ENCODE measurements around the gene CASQ1. TPM values are rescaled to one million over a fixed set of nuclear protein-coding genes. Genes with fewer than 3 reads are reported as not detected.

Gene CASQ1
- total RNA-seq, 3 donors from 2014 or later (not counting 1 experiment from before 2014, with no cell fraction given), result not detected

GRCh38 chr1:160146107-160146506 lies 44.3 kb upstream of the CASQ1 start:
- H3K4me3 ChIP-seq (ENCODE audit: low read length), result no peak overlapping the region
- H3K27ac ChIP-seq (ENCODE audit: low read length), result no peak overlapping the region
- intact Hi-C loops (cut with micrococcal nuclease), result no loop called here
- no peaks in the 10 kb centered on the region for H3K9me3 ChIP-seq (ENCODE audit: control insufficient read depth, insufficient read depth, low read length)
- peaks cover 12 to 32% of the 10 kb centered on the region in 2 donors for H3K27me3 Mint-ChIP-seq (ENCODE audit: low read depth in 2 of 2)
- ATAC-seq, result no peak
- H3K36me3 Mint-ChIP-seq, result no peaks in the 10 kb centered on the region
- TF ChIP-seq, protein P1, sequence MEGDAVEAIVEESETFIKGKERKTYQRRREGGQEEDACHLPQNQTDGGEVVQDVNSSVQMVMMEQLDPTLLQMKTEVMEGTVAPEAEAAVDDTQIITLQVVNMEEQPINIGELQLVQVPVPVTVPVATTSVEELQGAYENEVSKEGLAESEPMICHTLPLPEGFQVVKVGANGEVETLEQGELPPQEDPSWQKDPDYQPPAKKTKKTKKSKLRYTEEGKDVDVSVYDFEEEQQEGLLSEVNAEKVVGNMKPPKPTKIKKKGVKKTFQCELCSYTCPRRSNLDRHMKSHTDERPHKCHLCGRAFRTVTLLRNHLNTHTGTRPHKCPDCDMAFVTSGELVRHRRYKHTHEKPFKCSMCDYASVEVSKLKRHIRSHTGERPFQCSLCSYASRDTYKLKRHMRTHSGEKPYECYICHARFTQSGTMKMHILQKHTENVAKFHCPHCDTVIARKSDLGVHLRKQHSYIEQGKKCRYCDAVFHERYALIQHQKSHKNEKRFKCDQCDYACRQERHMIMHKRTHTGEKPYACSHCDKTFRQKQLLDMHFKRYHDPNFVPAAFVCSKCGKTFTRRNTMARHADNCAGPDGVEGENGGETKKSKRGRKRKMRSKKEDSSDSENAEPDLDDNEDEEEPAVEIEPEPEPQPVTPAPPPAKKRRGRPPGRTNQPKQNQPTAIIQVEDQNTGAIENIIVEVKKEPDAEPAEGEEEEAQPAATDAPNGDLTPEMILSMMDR (IDR thresholded peaks at IDR 0.05), result no peak
- H3K4me3 Mint-ChIP-seq, result no peak overlapping the region
- H3K9me3 Mint-ChIP-seq, result no peaks in the 10 kb centered on the region
- no peak overlapping the region for H3K27ac Mint-ChIP-seq
- 94% methylated on average over 13 of the region's 14 CpGs for WGBS (ENCODE audit: insufficient coverage)
- no peak for DNase-seq
- no peaks in the 10 kb centered on the region for H3K27me3 ChIP-seq (ENCODE audit: control insufficient read depth, insufficient read depth, low read length)
- no peaks in the 10 kb centered on the region for H3K4me1 ChIP-seq (ENCODE audit: control insufficient read depth, insufficient read depth, low read length)
- H3K36me3 ChIP-seq (ENCODE audit: control insufficient read depth, insufficient read depth, low read length), result no peaks in the 10 kb centered on the region
- no peaks in the 10 kb centered on the region for H3K4me1 Mint-ChIP-seq

- Histone ChIP-seq H3K27ac (ENCODE audit: low read length) (no peak overlapping the region), H3K36me3 (ENCODE audit: control insufficient read depth, insufficient read depth, low read length) (no peaks in the 10 kb centered on the region), H3K4me1 (ENCODE audit: control insufficient read depth, insufficient read depth, low read length) (no peaks in the 10 kb centered on the region), H3K9me3 (ENCODE audit: control insufficient read depth, insufficient read depth, low read length) (no peaks in the 10 kb centered on the region), H3K27me3 (ENCODE audit: control insufficient read depth, insufficient read depth, low read length) (no peaks in the 10 kb centered on the region), H3K4me3 (ENCODE audit: low read length) (no peak overlapping the region)
- H3K4me1 Mint-ChIP-seq, result peaks cover 0 to 7% of the 10 kb centered on the region in 2 donors
- DNase-seq, result no peak
- H3K36me3 Mint-ChIP-seq, result no peaks in the 10 kb centered on the region
- WGBS (ENCODE audit: insufficient coverage), result 85% methylated on average over 3 of the region's 3 CpGs
- H3K27ac Mint-ChIP-seq, result no peak overlapping the region
- H3K9me3 Mint-ChIP-seq, result no peaks in the 10 kb centered on the region
- no peak overlapping the region for H3K4me3 Mint-ChIP-seq
- intact Hi-C loops (cut with micrococcal nuclease), result no loop called here
- no peak for ATAC-seq
- peaks cover 8 to 12% of the 10 kb centered on the region in 2 donors for H3K27me3 Mint-ChIP-seq (ENCODE audit: low read depth in 2 of 2)
- TF ChIP-seq, protein P1 (IDR thresholded peaks at IDR 0.05), result no peak
Measured at GRCh38 chr1:160148121-160148520, 42.3 kb upstream of the CASQ1 start.

GRCh38 chr1:160149233-160149632 lies 41.1 kb upstream of the CASQ1 start:
- H3K9me3 Mint-ChIP-seq, result no peaks in the 10 kb centered on the region
- peaks cover 5 to 8% of the 10 kb centered on the region in 2 donors for H3K27me3 Mint-ChIP-seq (ENCODE audit: low read depth in 2 of 2)
- intact Hi-C loops (cut with micrococcal nuclease), result no loop called here
- Histone ChIP-seq H3K36me3 (ENCODE audit: control insufficient read depth, insufficient read depth, low read length) (no peaks in the 10 kb centered on the region), H3K27ac (ENCODE audit: low read length) (no peak overlapping the region), H3K27me3 (ENCODE audit: control insufficient read depth, insufficient read depth, low read length) (no peaks in the 10 kb centered on the region), H3K4me1 (ENCODE audit: control insufficient read depth, insufficient read depth, low read length) (no peaks in the 10 kb centered on the region), H3K4me3 (ENCODE audit: low read length) (no peak overlapping the region), H3K9me3 (ENCODE audit: control insufficient read depth, insufficient read depth, low read length) (no peaks in the 10 kb centered on the region)
- no peak overlapping the region for H3K4me3 Mint-ChIP-seq
- TF ChIP-seq, protein P1 (IDR thresholded peaks at IDR 0.05), result no peak
- H3K36me3 Mint-ChIP-seq, result no peaks in the 10 kb centered on the region
- no peak for DNase-seq
- H3K4me1 Mint-ChIP-seq, result peaks cover 0 to 7% of the 10 kb centered on the region in 2 donors
- no peak for ATAC-seq
- no peak overlapping the region for H3K27ac Mint-ChIP-seq

- ATAC-seq (no peak), DNase-seq (no peak)
- no peaks in the 10 kb centered on the region for H3K36me3 ChIP-seq (ENCODE audit: control insufficient read depth, insufficient read depth, low read length)
- Mint-ChIP-seq H3K27ac (no peak overlapping the region), H3K4me3 (no peak overlapping the region), H3K36me3 (no peaks in the 10 kb centered on the region), H3K9me3 (no peaks in the 10 kb centered on the region), H3K27me3 (ENCODE audit: low read depth in 2 of 2) (peaks cover 3 to 8% of the 10 kb centered on the region in 2 donors), H3K4me1 (peaks cover 0 to 7% of the 10 kb centered on the region in 2 donors)
- no peak overlapping the region for H3K27ac ChIP-seq (ENCODE audit: low read length)
- no peaks in the 10 kb centered on the region for H3K27me3 ChIP-seq (ENCODE audit: control insufficient read depth, insufficient read depth, low read length)
- intact Hi-C loops (cut with micrococcal nuclease), result no loop called here
- H3K9me3 ChIP-seq (ENCODE audit: control insufficient read depth, insufficient read depth, low read length), result no peaks in the 10 kb centered on the region
- TF ChIP-seq, protein P1 (IDR thresholded peaks at IDR 0.05), result no peak
- H3K4me1 ChIP-seq (ENCODE audit: control insufficient read depth, insufficient read depth, low read length), result no peaks in the 10 kb centered on the region
- 100% methylated on average over 1 of the region's 2 CpGs for WGBS (ENCODE audit: insufficient coverage)
- H3K4me3 ChIP-seq (ENCODE audit: low read length), result no peak overlapping the region
Measured at GRCh38 chr1:160149716-160150115, 40.7 kb upstream of the CASQ1 start.

All from natural killer cell (primary cell).